CD4-positive, alpha-beta T cell treated with Interleukin-15 for 4 hours (primary cell): Measurements from ENCODE around the gene GLCCI1.
"Not testable (repeated sequence)": the region's sequence is repeated elsewhere in the genome, so short reads cannot be mapped to it uniquely, and the experiment has no call there.

Source experiments
- DNase-seq: peaks from one replicate; pipeline ENCODE4 v3.0.0-alpha.2; 2020; ENCODE audit warnings: low spot score

GLCCI1 gene

DNA sequence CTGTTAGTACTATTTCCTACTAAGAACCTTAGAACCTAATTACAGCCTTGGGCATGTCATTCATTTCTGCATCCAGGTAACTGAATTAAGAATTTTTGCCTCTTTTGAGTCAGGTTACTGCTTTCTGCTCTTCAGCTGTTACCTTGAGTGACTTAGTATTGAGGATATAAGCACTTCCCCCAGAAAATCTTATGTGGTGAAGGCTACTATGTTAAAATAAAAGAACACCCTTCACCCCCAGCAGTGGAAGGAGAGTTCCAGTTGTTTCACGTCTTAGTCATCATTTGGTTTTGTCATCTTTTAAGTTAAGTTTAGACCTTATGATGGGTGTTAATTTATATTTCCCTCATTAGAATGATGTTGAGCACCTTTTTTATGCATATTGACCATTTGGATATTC is 82.8 kb downstream of the GLCCI1 start:
- no peak for DNase-seq

GRCh38 chr7:8051998-8052397 is 83.4 kb downstream of the GLCCI1 start:
- no peak for DNase-seq

GRCh38 chr7:8052824-8053223 is 84.2 kb downstream of the GLCCI1 start:
- no peak for DNase-seq

- DNase-seq, result no peak
Measured at GRCh38 chr7:8056439-8056838, 87.8 kb downstream of the GLCCI1 start.

DNA sequence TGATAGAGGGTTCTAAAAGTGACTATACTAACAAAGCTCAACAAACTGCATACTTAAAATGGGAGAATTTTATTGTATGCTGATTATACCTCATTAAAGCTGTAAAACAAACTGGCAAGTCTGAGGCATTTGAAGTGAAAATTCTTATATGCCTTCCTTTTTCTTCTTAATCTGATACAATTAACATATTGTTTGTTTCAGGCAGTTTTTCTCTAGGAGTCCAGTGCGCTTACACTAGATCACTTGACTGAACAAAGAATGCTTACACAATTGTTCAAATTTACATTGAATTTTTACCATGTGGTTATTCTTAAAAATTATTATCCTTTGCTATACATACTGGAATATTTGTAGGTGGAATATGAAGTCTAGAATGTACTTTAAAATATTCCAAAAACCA is 89.0 kb downstream of the GLCCI1 start:
- DNase-seq, result no peak

GRCh38 chr7:8058322-8058721 is 89.7 kb downstream of the GLCCI1 start:
- DNase-seq, result no peak

- DNase-seq, result no peak
Measured at GRCh38 chr7:8058852-8059251, 90.3 kb downstream of the GLCCI1 start.

DNA sequence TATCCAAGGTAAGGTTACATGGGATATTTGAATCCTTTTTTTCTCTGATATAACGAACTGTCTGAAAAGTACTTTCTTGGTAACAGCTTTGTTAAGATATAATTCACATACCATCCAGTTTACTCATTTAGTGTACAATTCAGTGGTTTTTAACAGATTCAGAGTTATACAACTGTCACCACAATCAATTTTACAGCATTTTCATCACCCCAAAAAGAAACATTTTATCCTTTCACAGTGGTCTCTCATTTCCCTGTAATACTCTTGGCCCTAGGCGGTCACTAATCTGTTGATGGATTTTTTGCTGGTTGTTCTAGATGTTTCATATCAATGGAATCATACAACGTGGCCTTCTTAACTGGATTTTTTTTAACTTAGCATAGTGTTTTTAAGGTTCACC is 91.6 kb downstream of the GLCCI1 start:
- DNase-seq, result no peak

GRCh38 chr7:8063300-8063699 is 94.7 kb downstream of the GLCCI1 start:
- not testable (repeated sequence) for DNase-seq

- DNase-seq, result no peak
Measured at GRCh38 chr7:8063706-8064297, 95.2 kb downstream of the GLCCI1 start.

DNA sequence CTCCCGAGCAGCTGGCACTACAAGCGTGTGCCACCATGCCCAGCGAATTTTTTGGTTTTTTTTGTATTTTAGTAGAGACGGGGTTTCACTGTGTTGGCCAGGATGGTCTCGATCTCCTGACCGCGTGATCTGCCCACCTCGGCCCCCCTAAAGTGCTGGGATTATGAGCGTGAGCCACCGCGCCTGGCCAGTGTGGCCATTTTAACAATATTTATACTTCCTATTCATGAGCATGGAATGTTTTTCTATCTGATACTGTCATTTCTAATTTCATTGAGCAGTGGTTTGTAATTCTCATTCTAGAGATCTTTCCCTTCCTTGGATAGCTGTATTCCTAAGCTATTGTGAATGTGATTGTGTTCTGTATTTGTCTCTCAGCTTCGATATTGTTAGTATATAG is 96.2 kb downstream of the GLCCI1 start:
- DNase-seq, result no peak

DNA sequence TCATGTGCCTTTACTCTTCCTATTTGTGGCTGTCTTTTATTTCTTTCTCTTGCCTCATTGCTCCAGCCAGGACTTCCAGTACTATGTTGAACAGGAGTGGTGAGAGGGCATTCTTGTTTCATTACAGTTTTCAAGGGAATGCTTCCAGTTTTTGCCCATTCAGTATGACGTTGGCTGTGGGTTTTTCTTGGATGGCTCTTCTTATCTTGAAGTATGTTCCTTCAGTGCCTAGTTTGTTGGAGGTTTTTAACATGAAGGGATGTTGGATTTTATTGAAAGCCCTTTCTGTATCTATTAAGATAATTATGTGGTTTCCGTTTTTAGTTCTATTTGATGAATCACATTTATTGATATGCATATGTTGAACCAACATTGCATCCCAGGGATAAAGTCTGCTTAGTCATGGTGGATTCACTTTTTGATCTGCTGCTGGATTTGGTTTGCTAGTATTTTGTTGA is 96.8 kb downstream of the GLCCI1 start:
- no peak for DNase-seq

DNA sequence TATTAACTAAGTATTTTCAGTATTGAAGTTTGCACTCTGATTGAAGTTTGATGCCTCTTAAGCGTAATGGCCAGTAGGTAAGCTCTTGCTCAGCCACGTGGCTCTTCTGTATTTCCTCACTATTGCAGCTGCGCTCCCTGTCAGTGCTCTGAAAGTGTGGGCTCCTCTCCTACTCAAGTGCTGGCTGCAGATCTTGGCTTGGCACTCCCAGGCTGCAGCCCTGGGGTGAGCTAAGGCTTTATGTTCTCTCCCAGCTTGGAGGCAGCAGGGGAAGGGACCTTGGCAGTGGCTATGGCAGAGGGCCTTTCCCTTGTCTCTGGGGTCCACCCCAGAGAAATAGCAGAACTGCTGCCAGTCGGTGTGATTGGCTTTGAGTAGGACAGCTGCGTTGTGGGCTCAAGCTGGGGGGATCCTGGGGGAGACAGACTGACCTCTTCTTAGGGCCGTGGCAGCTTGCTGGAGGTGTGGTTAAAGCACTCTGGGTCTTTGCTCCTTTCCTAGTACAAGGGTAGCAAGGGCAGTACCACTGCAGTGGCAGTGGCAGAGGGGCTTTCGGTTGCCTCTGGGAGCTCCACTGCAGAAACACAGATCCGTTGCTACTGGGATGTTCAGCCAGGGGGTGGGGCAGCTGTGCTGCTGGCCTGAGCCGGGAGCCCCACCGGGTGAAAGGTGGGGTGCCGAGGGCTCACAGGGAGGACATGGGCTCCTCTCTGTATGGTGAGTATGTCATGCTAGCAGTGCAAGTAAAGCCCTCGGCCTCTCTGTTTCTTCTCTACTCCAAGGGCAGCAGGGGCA is 100.5 kb downstream of the GLCCI1 start:
- no peak for DNase-seq

GRCh38 chr7:8070451-8071180 is 102.0 kb downstream of the GLCCI1 start:
- no peak for DNase-seq

- DNase-seq, result no peak
Measured at GRCh38 chr7:8078418-8078817, 109.8 kb downstream of the GLCCI1 start.

- DNase-seq, result no peak
Measured at GRCh38 chr7:8082762-8083161, 114.2 kb downstream of the GLCCI1 start.

DNA sequence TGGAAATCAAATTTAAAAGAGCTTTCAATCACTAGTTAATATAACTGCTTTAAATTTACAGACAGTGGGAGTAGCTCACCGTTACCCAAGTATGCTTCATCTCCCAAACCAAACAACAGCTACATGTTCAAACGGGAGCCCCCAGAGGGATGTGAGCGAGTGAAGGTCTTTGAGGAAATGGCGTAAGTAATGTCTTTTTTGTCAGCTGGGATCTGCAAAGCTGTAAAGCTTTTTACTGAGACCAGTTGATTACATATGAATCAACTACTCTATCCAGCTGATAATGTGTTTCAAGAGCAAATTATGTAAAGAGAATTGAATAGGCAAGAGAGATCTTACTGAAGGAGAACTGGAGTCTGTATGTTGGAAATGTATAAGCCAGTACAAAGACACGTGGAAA is 116.2 kb downstream of the GLCCI1 start:
- no peak for DNase-seq

DNA sequence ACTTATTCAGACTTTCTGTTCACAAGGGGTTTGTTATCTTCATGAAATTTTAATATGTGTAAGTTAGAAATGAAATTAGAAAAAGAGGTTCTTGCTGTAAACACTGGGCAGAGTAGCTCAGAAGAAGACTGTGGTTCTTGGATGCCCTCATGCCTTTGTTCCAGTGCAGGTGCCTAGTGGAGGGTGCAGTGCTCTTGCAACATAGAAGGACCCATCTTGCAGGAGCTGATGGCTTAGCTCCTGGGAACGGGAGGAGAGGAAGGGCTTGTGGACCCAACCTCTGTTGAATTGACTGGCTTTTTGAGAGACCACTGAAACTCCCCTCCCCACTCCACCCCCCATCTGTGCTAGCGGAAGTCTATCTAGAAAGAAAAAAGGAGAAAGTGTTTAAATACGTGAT is 116.8 kb downstream of the GLCCI1 start:
- DNase-seq, result no peak

- no peak for DNase-seq
Measured at GRCh38 chr7:8086239-8086638, 117.6 kb downstream of the GLCCI1 start.

- DNase-seq, result no peak
Measured at GRCh38 chr7:8089036-8089780, 120.6 kb downstream of the GLCCI1 start.

DNA sequence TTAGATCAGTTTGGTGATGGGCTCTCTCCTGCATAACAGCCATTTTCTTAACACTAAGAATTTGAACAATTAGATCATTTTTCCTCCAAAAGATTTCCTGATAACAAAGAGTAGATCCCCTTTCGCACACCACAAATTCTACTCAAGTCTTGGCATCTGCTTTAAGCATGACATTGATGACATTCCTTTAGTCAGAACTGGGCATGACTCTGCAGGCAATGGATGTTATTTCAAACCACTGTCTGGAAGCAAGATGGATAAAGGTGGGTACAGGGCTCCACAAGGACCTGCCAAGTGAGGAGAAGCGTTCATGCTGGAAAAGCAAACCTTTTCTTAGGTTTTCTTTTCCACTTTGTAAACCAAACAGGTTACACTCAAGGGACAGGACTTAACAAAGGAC is 123.5 kb downstream of the GLCCI1 start:
- no peak for DNase-seq
